T47D (cell line): ENCODE data around the gene TTC12.

ENCODE experiments used
- DNase-seq, 2 experiments: peaks; one replicate each; pipeline versions ENCODE4 v3.0.0 to v3.0.0-alpha.2; 2011 to 2012; ENCODE audit warnings: low read depth in 1 of 2, low spot score in 1 of 2
- JUND ChIP-seq: IDR thresholded peaks from 2 replicates; pipeline ENCODE4 v1.6.1; 2012; ENCODE audit warnings: low read depth
- in situ Hi-C: cut with HindIII; loops from 2 replicates; pipeline ENCODE4 v1.10.0; 2016; ENCODE audit warnings: low sequenced_read_pairs, low pct_unique_long_range_greater_than_20kb

TTC12 gene

GRCh38 chr11:113276466-113276865 lies 37.9 kb upstream of the TTC12 start:
- in situ Hi-C loops: no loop called here
- no peak for DNase-seq
- no peak for TF ChIP-seq JUND

- TF ChIP-seq JUND: no peak
- no peak for DNase-seq
- in situ Hi-C loops: no loop called here
Observed at GRCh38 chr11:113277907-113278306, 36.5 kb upstream of the TTC12 start.

- in situ Hi-C loops: no loop called here
- no peak for DNase-seq
- TF ChIP-seq JUND: no peak
Observed at GRCh38 chr11:113278481-113278880, 35.9 kb upstream of the TTC12 start.

GRCh38 chr11:113278925-113279324 lies 35.5 kb upstream of the TTC12 start:
- no peak for TF ChIP-seq JUND
- in situ Hi-C loops: no loop called here
- no peak for DNase-seq

DNA sequence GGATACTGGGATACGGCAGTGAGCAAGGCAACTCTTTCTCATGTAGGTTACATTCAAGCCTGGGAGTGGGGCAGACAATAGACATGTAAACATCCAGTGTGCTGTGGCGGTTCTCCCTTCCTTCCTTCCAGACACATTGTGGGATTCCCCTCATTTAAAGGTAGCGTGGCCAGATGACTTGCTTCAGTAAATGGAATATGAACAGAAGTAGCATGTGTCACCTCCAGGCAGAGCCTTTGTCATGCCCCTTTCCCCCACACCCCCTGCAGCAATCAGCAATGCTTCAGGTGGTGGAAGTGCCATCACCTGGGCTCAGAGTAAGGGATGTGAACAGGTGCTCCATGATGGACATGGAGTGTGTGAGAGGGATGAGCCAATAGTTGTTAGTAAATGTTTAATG lies 34.8 kb upstream of the TTC12 start:
- no peak for TF ChIP-seq JUND
- DNase-seq: no peak
- in situ Hi-C loops: no loop called here

- in situ Hi-C loops: no loop called here
- TF ChIP-seq JUND: no peak
- DNase-seq: no peak
Observed at GRCh38 chr11:113281052-113281725, 33.2 kb upstream of the TTC12 start.

DNA sequence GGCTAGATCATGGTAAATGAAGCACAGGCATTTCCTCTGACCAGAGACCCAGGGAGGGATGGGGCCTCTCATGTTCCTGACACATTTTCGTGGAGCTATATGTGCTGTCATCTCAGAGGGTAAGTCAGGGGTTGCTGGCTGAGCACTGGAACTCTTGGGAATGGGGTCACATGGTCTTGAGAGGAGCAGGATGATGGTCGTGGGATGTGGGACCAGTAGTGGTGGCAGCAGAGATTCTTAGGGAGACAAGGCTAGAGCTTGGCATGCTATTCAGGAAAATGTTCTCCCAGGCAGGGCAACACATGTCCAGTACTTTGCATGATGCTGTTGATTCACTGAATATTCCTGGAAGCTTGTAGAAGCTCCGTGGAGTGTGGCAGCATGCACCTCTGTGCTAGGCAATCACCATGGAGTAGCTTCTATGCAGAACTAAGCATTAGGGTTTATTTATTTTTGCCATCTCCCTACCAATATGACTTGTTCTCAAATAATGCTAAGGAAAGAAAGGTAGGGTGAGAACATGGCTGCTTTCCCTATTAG lies 31.4 kb upstream of the TTC12 start:
- no peak for DNase-seq
- in situ Hi-C loops: no loop called here
- TF ChIP-seq JUND: no peak

DNA sequence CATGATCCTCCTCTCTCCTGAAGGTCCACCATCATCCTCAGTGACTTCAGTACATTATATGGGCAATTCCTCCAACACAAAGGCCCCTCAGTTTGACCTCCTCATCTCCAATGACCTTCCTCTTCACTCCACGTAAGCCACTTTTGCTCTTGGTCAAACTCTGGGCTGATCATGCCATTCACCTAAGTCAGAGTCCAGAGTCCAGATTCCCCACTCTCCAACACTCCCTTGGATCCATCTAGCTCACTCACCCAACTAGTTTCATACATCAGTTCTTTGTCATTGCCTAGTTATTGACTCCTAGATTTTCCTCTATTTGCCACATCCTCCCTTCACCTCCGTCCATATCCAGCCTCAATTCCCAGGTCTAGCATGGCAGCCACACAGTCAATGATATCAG lies 30.5 kb upstream of the TTC12 start:
- no peak for DNase-seq
- no peak for TF ChIP-seq JUND
- in situ Hi-C loops: no loop called here

GRCh38 chr11:113286009-113286408 lies 28.4 kb upstream of the TTC12 start:
- in situ Hi-C loops: no loop called here
- no peak for TF ChIP-seq JUND
- DNase-seq: no peak

DNA sequence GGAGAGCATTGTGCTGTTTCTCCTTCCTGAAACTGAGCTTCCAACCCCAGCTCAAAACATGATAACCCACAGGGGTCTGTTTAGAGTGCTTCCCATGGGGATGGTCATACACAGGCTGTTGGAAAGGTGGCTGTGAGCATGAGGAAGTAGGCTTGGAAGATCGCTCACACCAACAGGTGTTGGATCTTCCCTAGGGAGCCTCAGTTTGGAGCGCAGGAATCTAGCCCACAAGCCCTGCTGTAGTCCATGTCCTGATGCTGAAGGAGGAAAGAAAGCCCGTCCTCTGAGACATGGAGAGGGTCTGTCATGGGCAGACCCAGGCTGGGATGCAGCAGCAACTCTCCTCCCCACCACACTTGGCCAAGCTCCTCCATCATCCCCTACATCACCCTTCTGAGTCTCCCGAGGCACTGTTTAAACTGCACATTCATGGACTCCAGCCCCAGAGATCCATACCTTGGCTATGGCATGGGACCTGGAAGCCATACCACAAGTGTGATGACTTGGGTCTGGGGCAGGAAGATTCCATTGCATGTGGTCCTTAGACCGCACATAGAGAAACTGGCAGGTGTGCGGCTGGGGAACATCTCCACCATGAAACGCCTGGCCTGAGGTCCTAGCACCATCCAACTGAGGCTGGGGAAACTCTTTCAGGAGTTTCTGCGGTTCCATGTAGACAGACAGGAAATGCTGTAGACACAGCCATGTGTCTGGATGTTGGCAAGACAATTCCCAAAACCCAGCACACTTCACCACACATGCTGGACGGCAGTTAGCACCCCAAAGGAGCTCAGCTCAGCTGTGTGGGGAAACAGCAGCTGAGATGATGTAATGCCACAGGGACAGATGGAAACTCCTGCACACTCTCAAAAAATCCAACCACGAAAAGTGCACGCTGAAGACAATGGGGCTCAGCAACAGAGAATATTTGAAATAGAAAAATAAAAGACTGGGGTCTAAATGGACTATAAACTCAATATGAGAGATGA lies 27.6 kb upstream of the TTC12 start:
- TF ChIP-seq JUND: no peak
- no peak for DNase-seq
- in situ Hi-C loops: no loop called here

DNA sequence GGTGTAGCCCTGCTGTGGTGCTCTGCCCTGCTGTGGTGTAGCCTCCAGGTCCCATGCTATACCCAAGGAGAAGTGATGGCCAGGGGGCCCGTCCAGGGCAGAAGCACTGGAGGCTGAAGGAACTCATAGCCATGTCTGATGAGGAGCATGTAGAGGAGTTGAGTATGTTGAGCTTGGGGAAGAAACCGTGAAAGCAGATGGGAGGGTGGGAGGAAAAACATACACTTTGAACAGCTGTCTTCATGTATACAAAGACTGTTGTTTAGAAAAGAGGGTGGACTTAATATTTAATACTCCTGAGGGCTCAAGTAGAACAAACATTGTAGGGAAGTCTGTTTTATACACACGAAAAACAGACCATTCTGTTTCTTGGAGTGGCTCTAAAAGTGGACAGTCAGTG lies 26.6 kb upstream of the TTC12 start:
- in situ Hi-C loops: no loop called here
- DNase-seq: no peak
- TF ChIP-seq JUND: no peak

DNA sequence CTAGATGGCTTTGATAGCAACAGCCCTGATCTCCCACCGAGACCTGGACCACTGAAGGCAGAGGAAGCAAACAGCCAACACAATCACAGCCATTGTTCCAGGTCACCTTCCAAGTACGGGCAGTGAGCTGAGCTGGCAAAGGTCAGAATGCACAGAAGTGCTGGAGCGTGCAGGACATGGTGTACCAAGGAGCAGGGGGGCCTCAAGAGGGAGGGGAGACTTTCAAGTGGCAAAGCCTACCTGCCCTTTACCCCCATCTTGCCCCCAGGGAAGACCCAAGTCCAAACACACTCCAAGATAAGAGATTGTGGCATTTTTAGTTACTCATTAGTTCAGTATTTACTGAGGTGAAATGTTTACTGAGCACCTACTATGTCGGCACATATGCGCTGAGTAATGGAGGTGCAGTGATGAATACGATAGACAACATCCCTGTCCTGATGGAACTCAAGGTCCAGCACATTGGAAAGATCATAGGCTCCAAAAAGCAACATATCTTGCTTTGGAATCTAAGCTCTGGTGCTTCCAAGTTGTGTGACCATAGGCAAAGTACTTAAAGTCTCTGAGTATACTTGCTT lies 26.0 kb upstream of the TTC12 start:
- TF ChIP-seq JUND: no peak
- in situ Hi-C loops: no loop called here
- no peak for DNase-seq

DNA sequence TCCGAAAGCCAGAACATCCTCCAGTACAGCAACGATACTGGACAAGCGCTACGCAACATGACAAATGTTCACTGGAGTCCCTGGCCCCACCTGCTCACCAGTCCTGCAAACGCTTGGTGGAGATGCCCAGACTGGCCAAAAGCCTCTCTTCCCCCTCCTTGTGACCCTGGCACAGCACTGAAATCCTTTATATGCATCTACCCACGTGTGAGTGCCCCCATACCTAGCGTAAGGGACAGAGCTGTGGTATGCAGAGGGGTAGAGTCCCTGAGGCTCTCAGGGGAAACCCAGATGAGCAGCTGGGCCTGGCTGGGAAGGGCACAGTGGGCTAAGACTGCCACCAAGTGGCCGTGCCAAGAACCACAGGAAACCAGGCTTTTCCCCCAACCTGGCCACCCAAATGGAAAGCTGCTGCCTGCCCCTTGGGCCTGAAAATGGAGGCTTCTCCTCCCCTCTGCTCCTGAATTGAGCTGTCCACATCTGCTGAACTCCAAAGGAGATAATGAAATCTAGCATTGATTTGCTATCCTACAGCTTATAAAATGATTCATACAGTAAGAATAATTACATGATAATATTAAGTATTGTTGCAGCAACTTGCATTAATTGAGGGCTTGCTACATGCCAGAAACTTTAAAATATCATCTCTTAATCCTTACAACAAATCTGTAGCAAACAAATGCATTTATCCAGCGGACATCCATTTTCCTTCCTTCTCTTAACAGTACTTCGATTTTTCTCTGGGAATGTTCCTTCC lies 24.8 kb upstream of the TTC12 start:
- no peak for TF ChIP-seq JUND
- in situ Hi-C loops: no loop called here
- peak; percentile 65 to 73 for DNase-seq
